Activated CD4-positive, alpha-beta T cell treated with anti-CD3 and anti-CD28 coated beads, Interleukin-2, amount 50 U/mL, for 24 hours (primary cell): ENCODE measurements around the gene JMJD7.
A peak's percentile ranks its signal among the peaks of the same experiment; 100 is the strongest.

Source experiments
- DNase-seq, 2 donors: peaks; one replicate each; pipeline ENCODE4 v3.0.0-alpha.2; 2020; ENCODE audit warnings: low read depth in 1 of 2, low spot score in 1 of 2

JMJD7 gene

DNA sequence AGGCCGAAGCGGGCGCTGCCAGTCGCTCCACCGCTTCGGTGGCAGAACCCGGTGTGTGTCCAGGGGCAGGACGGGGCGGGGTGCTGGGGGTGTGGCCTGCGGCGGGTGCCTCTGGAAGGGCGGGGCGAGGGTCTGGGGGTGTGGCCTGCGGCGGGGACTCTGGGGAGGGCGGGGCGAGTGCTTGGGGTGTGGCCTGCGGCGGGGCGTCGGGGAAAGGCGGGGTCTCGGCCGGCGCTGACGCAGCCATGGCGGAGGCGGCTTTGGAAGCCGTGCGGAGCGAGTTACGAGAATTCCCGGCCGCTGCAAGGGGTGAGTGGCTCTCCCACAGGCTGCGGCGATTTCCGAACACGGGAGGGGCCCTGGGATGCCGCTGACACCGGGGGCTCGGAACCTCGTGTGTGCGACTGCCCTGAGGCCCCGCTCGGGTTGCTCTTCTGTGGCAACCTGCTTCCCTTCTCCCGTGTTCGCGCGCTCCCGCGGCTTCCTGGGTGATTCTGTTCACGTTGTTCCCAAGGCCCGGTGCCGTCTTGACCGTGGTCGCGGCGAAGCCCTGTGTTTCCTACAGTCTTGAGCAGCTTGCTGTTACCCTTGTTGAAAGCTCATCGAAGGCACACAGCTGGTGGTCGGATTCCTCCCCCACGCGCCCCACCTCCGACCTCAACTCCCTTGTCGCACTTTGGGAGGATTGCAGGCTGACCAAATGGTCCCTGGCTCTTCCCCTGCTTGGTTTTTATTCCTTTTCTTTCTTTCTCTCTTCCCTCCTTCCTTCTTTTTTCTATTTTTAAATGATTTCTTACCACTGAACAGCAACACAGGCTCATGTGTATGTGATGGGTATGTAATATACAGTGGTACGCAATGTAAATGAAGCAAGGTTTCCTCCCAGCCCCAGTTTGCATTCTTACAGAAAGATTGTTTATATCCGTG is at the start of gene JMJD7:
Gene JMJD7, plus strand, starts transcription at position 213 of the 927 bp plus-strand sequence. Its CDS starts 33 bp downstream, at position 246.
- peak; percentile 93 for DNase-seq

DNA sequence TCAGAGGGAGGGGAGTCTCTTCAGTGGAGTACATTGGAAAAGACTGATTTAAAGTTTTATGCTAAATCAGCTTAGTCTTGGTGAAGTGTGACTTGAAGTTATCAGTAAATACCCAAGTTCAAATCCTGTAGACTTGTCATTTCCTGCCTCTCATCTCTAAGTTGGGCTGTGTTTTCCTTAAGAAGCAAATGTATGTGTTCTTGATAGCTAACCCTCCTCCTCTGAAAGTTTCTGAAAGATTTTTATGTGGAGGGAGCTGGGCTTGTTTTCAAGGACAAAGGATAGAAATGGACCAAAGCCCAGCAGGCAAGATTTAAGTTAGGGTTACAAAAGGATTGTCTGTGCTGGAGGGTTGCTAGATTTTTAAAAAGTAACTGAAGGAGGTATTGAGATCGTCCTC is 49.4 kb upstream of the JMJD7 start:
- DNase-seq, result no peak

DNA sequence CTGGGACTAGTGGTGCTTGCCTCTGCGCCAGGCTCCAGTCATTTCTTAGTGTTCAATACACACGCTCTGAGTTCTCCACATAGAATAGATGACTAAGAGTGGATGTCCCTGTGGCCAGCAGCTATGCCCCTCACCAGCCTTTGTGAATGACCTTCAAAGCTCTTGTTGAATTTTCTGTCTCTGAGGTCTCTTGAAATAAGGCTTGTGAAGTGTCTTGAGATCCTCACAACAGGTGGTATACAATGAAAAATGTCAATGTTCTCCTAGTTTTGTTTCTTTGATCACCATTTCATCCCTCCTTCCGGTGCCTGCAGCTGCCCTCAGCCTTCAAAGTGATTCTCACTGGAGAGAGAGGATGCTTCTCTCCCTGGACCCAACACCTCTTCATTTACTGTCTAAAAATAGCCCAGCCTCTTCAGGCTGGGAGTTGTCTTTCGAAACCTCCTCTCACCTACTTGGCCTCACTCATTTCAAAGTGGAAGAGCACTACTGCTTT is 48.2 kb upstream of the JMJD7 start:
- no peak for DNase-seq

DNA sequence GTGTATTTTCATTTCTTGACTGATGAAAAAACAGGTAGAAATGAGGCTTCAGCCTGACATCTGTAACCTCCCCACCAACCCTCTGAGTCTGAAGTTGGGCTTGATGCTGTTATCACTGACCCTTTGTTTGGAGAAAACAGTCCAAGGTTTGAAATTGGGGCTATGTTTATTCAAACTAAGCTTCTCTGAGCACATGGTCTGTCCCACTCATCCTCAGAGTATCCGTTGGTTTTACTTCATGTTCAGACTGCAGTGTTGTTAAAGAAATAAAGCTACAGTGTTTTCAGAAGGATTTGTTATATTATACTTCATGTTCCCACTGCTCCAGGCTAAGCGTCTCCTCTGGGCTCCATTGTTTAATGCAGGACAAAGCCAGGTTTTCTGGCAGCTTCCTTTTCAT is 47.6 kb upstream of the JMJD7 start:
- no peak for DNase-seq

DNA sequence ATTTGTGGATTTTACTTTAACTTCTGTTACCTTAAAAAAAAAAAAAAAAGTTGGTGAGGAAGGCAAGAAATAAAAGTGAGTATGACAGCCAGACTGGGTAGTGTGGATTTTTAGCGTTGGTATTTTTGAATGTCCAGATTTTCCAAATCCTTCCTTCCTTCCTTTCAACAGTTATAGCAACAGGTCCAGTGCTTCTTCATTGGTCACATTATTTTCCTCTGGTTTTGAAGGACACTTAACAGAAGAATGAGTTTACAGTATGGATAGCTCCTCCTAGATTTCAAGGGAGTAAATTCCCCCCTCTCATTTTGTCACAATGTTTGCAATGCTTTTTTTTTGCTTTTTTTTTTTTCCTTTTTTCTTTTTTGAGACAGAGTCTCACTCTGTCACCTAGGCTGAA is 47.2 kb upstream of the JMJD7 start:
- no peak for DNase-seq

DNA sequence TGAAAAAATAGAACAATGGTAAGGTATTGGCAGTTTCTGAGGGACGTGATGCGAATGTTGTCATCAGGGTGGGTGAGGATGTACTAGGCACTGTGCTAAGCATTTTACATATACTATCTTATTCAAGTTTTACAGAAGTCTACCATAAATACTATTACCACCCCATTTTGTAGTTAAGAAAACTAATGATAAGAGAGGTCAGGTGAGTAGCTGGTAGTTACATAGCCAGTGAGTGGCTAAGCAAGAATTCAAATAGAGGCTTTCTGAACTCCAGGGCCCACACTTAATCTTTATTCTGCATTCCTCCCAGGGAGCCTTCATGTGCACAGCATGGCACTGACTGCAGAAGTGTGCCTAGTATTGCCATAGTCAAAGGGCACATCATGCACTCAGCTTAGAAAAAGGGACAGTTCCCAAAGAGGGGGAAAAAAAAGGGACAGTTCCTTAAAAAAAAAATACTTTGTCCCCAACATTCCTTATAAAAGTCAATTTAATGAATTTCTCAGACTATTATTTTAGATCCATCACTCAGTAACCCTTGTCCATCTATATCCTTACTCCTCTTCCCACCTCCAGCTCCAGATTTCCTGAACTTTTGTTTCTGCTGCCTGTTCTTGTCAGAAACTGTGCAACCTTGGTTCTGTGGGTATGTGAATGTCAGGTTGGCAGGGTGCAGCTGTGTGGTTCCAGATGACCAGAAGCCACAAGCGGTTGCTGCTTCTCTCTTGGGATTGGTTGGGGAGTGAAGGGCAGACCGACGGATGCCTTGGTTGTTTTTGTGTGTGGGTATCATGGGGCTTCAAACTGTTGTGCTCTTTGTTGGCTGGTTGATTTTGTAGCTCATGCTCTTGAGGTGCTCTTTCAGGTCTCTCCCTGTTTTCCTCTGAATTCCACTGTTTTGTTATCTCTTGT is 45.3 kb upstream of the JMJD7 start:
- no peak for DNase-seq

DNA sequence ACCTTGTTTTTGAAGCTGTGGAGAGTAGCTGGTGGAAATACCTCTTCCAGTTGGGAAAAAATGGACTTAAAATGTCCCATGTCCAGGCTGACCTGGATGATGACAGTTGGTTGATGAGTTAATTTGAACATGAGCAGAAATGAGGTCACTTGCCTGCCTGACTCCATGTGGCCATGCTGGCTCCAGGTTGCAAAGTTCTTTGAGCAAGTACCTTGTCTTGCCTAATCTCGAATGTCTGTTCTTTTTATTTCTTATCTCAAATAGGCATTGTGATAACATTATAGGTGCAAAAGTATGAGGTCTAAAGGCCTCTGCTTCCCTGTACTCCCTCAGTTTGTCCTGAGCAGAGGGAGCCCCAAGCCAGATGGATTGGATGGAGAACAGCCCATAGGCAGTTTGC is 44.6 kb upstream of the JMJD7 start:
- no peak for DNase-seq

DNA sequence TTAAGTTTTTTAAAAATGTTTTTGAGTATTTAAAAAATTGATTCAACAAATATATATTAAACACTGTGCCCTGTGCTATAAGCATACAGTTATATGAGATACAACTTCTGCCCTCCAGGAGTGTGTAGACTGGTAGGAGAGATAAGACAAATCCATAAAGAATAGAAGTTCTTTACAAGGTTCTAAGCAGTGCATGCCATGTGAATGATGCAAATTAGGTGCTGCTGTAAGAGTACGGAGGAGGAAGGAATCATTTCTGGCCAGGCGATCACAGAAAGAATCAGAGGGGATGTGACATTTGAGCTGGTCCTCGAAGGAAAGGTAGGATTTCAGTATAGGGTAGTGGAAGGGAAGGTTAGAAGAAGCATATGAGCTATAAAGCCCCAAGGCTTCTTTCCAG is 39.6 kb upstream of the JMJD7 start:
- no peak for DNase-seq

DNA sequence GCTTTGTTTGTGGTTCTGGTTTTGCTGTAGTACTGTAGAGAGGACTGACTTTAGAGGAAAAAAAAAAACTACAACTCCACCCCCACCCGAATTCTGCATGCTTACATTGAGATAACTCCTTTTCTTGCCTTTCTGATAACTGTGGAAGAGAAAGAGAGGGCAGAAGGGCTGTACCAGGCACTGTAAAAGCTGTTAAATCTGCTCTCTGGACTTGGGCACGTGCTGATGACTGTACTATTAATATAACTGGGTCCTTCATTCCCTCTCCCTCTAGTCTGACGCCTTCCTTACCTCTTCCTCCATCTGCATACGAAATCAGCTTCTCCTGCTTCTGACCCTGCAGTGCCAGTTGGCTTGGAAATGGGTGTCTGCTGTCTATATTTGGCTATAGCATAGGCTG is 38.7 kb upstream of the JMJD7 start:
- no peak for DNase-seq

DNA sequence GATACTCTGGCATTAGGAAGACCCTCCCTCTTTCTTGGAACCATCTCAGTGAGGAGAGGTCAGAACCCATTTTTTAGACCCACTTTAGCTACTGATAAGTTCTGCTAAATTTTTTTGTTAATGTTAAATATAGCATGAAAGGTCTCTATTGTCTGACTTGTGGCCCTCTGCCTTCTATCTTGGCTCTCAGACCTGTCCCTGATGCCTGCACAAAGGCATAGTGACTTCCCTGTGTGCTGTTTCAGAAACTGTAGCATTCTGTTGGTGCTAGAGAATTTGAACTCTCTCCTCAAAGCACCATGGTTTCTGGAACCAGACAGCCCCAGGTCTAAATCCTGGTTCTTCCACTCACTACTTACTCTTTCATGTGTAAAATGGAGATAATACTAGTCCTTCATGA is 38.2 kb upstream of the JMJD7 start:
- no peak for DNase-seq

DNA sequence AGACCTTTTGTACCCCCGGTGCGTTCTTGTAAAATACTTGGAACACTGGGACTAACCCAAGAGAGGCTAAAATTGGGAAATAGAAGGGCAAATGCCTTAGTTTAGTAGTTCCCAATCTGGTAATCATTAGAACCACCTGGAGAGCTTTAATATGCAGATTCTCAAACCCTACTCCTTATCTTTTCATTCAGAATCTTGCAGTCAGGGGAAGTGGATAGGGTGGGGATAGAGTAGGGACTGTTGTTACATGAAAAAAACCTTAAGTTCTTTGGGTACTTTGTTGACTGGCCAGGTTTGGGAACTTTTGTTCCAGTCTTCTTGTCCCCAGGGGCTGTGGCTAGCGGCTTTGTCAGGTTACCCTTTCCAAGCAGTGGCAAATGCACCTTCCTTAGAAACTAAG is 37.7 kb upstream of the JMJD7 start:
- DNase-seq, result no peak

DNA sequence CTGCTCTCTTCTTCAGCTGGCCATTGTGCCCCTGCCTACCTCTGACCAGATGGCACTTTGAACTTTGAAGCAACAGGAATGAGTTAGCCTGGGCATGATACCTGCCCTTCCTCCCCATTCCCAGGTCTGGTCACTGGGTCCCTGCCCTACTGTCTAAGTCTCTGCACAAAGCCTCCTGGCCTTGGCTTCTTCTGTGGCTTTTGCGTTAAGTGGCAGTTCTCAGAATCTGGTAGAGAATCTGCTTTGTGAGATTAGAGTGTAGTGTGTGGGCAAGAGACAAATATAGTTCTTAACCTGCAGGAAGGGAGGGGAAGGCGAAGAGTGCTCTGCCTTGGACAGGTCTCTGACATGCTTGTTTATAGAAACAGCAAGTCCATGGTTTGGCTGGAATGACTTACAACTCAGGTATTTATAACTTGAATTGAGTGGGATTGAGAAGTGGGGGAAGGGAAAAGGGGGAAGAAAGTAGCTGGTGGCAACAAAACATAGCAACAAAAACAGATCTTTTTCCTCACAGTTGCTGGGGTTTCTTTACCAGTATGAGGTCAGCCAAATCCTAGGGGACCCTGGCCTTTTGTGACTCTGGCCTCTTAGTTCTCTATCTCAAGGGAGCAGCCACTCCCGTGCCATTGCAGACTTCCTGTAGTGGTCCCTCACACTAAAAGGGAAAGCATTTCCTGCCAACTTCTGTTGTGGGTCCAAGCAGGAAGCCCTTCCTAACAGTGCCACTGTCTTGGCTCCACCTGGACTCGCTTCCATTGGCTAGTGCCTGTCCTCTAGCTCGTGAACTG is 36.9 kb upstream of the JMJD7 start:
- DNase-seq, result no peak

DNA sequence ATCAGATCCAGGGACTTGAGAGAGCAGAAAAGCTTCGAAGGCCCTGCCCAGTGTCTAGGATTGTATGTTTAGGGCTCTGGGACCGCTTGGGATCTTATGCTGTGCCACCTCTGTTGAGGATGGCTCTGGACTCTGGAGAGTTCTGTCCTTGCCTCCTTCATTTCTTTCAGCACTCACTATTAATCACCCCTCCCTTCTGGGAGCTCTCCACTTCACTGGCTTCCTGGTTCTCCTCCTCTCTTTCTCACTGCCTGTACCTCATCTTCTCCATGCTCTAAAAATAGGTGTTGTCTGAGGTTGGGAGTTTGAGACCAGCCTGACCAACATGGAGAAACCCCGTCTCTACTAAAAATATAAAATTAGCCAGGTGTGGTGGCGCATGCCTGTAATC is 36.4 kb upstream of the JMJD7 start:
- DNase-seq, result no peak

DNA sequence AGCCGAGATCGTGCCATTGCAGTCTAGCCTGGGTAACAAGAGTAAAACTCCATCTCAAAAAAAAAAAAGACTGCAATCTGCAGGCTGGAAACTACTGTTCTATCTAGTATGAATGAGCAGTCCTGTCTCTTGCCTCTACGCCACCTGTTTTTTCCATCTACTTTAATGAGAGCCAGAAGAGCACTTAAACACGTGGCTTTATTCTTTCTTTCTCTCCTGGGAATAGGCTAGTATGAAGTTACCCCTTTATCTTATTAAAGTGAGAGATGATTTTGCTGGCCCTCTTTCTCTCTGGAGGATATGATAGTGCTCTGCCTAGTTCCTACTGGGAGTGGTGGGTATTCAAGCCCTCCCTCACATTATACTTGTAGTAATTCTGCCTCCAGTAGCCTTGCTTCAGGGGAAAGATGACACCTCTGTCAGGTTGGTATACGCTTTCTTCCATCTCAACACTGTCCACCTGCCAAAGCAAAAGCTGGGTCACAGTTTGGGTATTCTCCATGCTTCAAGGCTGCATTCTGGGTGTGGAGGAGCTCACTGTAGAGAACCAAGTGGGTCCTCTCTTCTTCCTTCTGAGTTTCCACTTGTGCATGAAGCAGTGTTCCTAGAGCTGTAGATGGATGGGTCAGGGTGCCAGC is 35.8 kb upstream of the JMJD7 start:
- DNase-seq, result no peak

DNA sequence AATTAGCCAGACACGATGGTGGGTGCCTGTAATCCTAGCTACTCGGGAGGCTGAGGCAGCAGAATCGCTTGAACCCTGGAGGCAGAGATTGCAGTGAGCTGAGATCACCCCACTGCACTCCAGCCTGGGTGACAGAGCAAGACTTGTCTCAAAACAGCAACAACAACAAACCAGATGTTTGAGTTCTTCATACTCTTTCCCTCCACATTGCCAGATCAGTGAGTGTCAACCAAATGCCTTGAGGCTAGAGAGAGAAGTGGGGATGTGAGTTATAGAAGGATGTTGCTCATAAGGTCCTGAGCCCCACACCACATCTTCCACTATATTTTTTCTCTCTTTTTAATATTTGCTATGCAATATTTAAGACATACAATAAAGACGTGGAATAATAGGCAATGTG is 33.8 kb upstream of the JMJD7 start:
- no peak for DNase-seq

DNA sequence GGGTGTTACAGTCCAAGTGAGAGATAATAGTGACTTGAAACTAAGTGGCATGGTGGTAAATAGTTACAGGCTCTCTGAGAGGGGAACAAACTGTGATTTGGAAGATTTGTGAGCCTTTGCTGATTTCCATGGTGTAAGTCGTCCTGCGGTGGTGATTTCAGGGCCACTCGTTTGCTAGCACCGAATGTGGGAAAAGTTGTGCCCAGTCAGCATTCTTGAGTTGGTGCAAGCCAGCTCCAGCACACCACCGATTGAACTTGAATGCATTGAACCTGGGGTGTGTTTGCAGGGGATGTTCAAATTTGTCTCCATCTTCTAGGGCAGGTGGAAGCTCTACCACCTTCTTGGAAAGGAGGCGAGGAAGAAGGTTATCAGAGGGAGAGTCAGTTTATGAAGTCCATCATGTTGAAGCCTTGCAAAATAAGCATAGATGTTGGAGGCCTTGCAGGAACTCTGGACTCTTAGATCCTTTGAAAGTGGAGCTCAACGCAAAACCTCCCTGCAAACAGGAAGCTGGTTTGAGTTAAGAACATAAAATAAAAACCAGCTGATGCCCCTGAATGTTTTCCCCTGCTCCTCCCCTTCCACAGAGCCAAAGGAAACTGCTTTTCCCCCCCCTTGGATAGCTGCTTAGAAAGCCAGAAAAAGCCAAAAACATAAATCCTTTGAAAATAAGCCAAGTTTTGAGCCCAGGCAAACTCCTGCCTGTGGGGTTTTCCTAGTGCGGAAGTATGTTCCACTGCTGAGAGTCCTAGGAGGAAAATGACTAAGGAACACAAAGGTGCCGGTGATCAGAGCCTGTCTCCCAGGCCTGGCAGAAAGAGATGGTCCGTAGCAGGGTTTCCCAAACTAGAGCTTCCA is 31.7 kb upstream of the JMJD7 start:
- no peak for DNase-seq

DNA sequence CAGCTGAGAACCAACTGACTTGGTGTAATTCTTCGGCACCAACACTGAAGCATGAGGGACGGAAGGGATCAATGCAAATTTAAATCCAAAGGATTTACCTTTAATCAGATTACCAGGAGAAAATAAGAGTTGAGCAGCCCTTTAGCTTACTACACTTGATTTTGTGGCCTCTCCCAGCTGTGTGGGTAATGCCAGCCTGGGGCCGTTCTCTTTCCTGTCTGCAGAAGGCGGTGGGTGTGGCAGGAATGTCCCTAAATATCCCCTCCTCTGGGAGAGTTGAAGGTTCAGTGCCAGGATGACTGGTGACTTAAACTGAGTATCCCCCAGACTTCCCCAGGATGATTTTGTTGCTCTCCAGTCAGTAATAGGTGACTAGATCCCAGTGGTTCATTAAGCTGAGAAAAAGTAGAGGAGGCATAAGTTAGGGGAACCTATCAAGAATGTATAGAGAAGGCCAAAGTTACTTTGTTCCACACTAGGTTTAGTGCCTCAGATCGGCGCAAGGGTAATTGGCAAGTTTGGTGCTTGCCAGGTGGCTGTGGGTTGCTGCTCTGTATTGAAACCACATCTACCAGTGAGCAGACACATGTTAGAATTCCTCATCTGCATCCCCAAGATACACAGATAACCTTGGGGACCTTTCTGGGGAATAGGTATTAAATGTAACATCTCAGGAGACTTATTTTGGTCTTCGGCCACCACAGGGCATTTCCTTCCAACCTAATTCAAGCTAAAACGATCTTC is 30.5 kb upstream of the JMJD7 start:
- DNase-seq, result no peak

DNA sequence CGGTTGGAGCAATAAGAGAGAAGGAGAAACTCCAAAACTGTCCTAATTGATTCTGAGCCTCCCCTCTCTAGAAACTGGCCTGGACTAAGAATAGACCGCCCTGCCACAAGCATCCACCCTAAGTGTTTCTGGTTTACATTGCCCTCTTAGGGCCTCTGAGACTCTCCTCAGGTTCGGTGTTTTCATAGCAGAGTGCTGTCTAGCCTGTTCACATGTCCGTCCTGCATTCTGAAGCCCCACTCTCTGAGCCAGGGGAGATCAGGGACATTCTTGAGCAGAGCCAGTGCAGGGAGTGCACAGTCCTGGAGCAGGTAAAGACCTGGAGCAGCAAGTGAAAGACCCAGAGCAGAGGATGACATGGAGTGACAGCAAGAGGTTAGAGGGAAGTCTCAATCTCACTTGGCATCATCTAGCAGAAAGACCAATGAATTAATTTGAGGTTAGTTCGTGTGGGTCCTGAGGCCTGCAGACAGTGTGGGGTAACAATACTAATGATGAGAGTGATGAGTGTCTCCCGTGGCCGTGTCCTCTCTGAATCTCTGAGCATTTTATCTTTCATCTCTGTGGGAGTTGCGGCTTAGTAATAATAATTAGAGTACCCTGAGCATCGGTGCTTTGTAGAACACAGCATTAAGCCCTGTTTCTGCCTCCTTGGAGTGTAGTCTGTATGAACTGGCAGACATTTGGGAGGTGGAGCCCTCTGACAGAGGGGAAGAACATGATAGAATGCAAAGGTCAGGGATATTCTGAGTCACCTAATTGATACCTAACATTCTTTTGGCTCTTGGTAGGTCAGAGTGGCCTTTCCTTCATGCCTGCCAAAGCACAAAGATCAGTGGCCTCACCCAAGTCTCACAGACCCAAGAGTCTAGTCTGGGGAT is 29.0 kb upstream of the JMJD7 start:
- no peak for DNase-seq
